GM12892 (cell line): Measurements from ENCODE around the gene PGBD5.

Source experiments
- DNase-seq: peaks from one replicate; pipeline ENCODE4 v3.0.0; 2011; ENCODE audit not compliant: insufficient read length
- FAIRE-seq: peaks from 2 replicates; lab custom pipeline; 2011; peaks lifted over from hg19 to GRCh38; lab: Jason Lieb, UNC
- POLR2A ChIP-seq: IDR thresholded peaks from 2 replicates; pipeline ENCODE4 v1.6.1; 2011; ENCODE audit warnings: low read depth, low read length, control low read depth
- POLR2AphosphoS5 ChIP-seq: IDR thresholded peaks from 2 replicates; pipeline ENCODE4 v1.6.1; 2011; ENCODE audit warnings: low read depth, low read length, control low read depth
- TAF1 ChIP-seq: IDR thresholded peaks from 2 replicates; pipeline ENCODE4 v1.6.1; 2011; ENCODE audit warnings: low read depth, mild to moderate bottlenecking, control low read depth, low read length, borderline replicate concordance

Gene PGBD5

GRCh38 chr1:230349020-230349393 lies 77.1 kb downstream of the PGBD5 start:
- no peak for DNase-seq
- no peak for FAIRE-seq

GRCh38 chr1:230348386-230349019 lies 77.6 kb downstream of the PGBD5 start:
- FAIRE-seq (no peak), DNase-seq (no peak)
- TF ChIP-seq POLR2A, result no peak
- TF ChIP-seq TAF1, result no peak
- no peak for TF ChIP-seq POLR2AphosphoS5

More at GRCh38 chr1:230349020-230349393, 77.1 kb downstream of the PGBD5 start:
- TF ChIP-seq POLR2AphosphoS5, result no peak
- no peak for TF ChIP-seq POLR2A
- no peak for TF ChIP-seq TAF1

- TF ChIP-seq POLR2AphosphoS5, result no peak
- TF ChIP-seq POLR2A, result no peak
- TF ChIP-seq TAF1, result no peak
- no peak for FAIRE-seq
- no peak for DNase-seq
These were observed 78.2 kb downstream of the PGBD5 start for GRCh38 chr1:230347896-230348295.

- DNase-seq (no peak), FAIRE-seq (no peak)
- no peak for TF ChIP-seq TAF1
- TF ChIP-seq POLR2AphosphoS5, result no peak
- TF ChIP-seq POLR2A, result no peak
These were observed 80.8 kb downstream of the PGBD5 start for GRCh38 chr1:230345139-230345885.

GRCh38 chr1:230342699-230343098 lies 83.4 kb downstream of the PGBD5 start:
- no peak for DNase-seq
- no peak for FAIRE-seq
- no peak for TF ChIP-seq TAF1
- TF ChIP-seq POLR2A, result no peak
- TF ChIP-seq POLR2AphosphoS5, result no peak

GRCh38 chr1:230342019-230342418 lies 84.1 kb downstream of the PGBD5 start:
- DNase-seq (no peak), FAIRE-seq (no peak)
- TF ChIP-seq TAF1 (no peak), POLR2AphosphoS5 (no peak), POLR2A (no peak)

GRCh38 chr1:230341162-230341546 lies 85.0 kb downstream of the PGBD5 start:
- no peak for TF ChIP-seq POLR2A
- no peak for TF ChIP-seq POLR2AphosphoS5
- TF ChIP-seq TAF1, result no peak
- DNase-seq (no peak), FAIRE-seq (no peak)

GRCh38 chr1:230340526-230341161 lies 85.5 kb downstream of the PGBD5 start:
- DNase-seq (no peak), FAIRE-seq (no peak)
- TF ChIP-seq TAF1 (no peak), POLR2A (no peak), POLR2AphosphoS5 (no peak)

GRCh38 chr1:230339033-230339432 lies 87.1 kb downstream of the PGBD5 start:
- no peak for FAIRE-seq
- TF ChIP-seq POLR2A, result no peak
- DNase-seq, result no peak

- FAIRE-seq (no peak), DNase-seq (no peak)
- TF ChIP-seq POLR2A (no peak), TAF1 (no peak), POLR2AphosphoS5 (no peak)
These were observed 88.9 kb downstream of the PGBD5 start for GRCh38 chr1:230337266-230337665.

- no peak for FAIRE-seq
- DNase-seq, result no peak
- TF ChIP-seq POLR2A (no peak), POLR2AphosphoS5 (no peak), TAF1 (no peak)
These were observed 90.1 kb downstream of the PGBD5 start for GRCh38 chr1:230335861-230336522.
